Activated CD8-positive, alpha-beta memory T cell treated with anti-CD3 and anti-CD28 coated beads for 1 hour (primary cell): ENCODE data around the gene MELTF.

Experiments
- DNase-seq, 2 donors: peaks; one replicate each; pipeline ENCODE4 v3.0.0-alpha.2; 2020; ENCODE audit warnings: low read depth in 1 of 2; ENCODE audit errors: extremely low read depth in 1 of 2

Gene MELTF

DNA sequence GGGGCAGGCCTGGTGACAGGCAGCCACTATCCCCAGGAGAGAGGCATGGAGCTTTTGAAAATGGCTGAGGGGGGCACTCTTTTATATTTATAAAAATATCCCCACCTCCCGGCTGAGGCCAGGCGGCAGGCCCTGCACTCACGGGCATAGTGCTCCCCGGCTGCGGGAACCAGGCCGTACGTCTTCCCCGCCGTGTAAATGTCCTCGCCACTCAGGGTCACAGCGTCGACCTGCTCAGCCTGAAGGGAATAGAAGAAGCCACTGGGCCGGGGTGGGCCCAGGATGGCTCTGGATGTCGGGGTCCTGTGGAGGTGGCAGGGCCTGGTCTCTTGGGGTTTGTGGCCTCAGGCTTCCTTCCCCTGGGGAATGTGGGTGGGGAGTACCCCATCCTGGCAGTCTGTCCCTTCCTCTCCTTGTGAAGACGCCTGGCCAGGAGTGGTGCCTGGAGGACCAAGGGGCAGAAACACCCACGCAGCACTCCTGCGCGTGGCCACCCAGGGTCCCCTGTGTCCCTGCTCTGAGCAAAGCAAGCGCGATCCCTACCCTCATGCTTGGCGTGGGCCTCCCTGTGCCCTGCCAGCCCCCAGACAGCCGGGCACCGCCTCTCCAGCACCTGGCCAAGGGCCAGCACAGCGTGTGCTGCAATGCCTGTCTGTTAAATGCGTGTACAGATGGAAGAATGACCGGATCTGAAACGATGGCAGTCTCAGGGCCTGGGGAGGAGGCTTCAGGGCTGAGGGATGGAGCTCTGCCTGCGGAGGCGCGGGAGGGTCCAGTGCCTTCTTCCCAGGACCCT, 18.9 kb downstream of the MELTF start:
- no peak for DNase-seq

DNA sequence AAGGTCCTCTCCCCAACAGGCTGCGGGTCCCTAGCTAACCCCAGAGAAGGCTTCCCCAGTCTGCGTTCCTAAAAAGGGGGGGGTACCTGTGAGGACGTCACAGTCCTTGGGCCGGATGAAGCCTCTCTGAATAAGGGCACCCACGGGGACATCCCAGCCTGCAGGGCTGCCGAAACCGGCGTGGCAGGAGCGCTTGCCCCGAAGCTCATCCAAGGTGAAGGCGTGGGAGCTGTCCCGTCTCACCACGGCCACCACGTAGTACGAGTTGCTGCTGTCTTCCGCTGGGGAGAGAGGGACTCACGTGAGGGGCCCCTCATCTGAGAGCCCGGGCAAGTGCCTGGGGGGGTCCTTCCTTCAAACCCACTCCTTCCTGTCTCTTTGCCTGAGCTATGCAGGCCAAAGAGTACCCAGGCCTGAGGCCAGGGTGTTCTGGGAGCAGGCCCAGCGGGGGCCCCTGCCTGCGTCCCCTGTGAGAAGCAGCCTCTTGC, 20.0 kb downstream of the MELTF start:
- no peak for DNase-seq

DNA sequence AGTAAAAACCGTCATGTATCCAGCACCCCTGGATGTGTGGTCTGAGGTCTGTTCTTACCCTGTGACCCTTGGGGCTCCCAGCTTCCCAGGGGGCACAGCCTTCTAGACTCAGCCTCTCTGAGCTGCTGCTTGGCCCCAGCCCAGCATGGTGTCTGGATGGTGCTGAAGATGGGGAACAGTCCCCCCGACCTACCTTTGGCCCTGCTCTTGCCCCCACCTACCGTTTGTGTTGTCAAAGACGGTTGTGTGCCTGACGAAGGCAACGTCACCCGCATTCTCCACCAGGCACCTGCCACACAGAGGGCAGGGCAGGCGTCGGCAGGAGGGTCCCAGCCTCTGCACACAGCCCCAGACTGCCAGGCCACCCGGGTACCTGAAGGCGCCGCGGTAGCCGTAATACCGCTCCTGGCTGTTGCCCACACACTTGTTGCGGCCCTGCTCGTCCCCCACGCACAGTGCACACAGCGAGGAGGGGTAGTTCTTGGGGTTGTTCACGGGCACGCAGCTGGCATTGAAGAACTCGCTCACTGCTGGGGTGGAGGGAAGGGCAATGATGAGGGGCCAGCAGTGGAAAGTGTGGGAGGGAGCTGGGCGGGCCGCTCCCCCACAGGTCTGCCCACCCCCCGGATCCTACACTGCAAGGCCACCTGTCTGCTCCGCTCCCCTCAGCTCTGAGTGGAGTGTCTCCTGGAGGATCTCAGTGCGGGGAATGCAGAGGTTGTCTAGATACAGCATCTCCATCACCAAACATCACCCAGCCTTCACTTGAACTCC, 21.0 kb downstream of the MELTF start:
- no peak for DNase-seq

DNA sequence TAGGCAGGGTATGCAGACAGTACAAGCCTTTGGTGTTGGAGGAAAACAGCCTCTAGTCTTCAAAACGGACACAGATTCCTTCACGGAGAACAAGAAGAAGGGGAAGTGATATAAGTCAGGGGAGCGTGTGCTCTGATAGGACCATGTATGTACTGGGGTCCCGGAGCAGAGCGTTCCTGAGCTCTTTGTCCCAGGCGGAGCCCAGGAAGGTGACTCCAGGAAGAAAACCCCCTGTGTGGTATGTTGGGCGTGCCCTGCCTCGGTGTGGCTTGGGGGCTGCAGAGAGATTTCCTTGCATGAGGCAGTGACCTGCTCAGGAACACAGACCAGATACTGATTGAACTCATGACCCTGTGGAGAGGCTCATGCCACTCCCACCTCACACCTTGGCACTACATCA, 21.7 kb downstream of the MELTF start:
- DNase-seq = no peak

DNA sequence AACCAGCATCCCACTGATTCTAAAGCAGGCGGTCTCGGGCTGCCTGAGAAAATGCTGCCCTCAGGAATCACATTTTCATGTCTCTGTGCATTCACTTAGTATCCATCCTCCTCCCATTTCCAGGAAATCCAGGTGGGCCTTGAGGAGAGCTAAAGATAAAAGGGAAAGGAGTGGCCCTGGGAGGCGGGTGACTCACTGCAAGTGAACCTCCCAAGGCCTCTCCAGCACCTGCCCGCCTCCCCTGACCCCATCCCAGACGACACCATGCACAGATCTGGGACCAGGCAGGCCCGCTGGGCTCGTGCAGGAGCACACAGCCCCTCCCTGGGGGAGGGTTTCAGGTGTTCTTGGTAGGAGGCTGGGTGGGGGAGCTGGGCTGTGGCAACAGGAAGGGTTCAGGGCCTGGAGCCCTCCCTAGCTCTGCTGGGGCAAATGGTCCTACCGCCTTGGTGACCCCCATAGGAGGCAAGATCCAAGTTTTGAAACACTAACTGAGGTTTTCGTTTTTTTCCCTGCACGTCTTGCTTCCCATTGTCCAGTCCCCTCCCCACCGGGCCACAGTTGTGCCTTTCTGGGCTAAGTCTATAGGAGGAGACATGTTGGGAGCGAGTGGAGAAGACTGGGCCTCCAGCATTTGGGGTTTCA, 22.2 kb downstream of the MELTF start:
- no peak for DNase-seq

DNA sequence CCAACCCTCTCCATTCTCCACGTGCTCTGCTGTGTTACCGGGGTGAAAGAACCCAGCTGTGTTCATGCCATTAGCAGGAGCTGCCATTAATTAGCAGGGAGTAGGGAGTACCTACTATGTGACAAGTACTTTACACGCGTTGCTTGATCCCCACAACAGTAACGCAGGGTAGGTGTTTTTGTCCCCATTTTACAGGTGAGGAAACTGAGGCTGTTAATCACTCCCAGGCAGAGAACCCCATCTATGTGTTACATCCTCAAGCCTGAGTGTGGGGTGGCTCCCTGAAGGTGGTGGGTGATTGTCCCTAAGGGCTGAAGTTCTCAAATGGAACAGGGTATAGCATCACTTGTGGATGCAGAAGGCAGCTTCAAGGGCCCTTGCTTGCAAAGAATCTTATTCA, 22.8 kb downstream of the MELTF start:
- DNase-seq = no peak

DNA sequence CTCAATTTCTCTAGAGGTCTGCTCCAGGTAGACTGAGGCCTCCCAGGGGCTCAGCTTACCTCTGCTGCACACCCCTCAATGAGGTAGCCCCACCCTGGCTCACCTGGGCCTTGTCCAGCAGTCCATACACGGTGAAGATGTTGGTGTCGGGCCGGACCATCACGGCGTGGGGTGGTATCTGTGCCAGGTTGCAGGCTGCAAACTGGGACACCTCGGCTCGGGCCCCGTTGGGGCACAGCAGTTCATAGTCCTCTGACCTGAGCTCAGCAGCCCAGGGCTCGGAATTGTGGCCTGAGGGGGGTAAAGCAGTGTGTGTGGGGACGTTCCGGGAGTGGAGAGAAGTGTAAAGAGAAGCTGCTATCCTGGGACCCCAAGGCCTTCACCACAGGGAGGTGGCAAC, 23.2 kb downstream of the MELTF start:
- no peak for DNase-seq

DNA sequence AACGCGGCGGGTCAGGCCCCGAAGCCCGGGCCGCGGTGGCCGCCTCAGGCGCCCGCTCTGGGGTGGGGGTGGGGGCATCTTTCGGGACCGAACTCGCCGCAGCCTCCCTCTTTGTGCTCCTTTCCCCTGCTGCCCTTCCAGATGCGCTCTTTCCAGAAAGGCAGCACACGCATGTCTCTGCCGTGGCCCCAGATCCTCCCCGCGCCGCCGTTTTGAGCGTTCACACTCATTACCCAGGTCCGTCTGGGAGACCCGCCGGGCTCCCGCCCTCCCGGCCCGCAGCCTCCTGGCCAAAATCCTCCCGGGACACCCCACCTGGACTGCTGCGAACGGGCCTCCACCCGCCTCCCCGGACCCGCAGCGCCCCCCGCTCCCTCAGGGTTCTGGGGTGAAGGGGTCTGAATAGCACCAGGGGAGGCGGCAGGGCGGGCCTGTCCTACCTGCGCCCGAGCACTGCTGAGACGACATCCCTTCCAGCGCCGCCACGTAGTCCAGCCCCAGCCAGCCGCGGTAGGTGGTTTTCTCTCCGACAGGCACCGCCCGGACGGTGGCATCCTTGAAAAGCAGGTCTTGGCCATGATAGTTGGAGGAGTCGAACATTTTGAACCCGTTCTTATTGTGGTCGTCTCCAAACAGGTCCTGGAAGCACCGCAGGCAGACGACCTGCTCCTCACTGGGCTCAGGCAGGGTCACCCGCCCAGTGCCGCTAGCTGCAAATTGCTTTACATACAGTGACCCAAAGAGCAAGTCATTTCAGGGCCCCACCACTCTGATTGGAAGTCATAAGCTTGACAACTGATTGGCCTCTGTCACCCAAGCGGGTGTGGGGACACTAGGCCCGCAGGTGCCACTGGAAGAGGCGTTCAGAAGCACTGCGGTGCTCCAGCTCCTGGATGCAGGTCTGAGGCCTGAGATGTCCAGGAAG, 25.9 kb downstream of the MELTF start:
- no peak for DNase-seq

DNA sequence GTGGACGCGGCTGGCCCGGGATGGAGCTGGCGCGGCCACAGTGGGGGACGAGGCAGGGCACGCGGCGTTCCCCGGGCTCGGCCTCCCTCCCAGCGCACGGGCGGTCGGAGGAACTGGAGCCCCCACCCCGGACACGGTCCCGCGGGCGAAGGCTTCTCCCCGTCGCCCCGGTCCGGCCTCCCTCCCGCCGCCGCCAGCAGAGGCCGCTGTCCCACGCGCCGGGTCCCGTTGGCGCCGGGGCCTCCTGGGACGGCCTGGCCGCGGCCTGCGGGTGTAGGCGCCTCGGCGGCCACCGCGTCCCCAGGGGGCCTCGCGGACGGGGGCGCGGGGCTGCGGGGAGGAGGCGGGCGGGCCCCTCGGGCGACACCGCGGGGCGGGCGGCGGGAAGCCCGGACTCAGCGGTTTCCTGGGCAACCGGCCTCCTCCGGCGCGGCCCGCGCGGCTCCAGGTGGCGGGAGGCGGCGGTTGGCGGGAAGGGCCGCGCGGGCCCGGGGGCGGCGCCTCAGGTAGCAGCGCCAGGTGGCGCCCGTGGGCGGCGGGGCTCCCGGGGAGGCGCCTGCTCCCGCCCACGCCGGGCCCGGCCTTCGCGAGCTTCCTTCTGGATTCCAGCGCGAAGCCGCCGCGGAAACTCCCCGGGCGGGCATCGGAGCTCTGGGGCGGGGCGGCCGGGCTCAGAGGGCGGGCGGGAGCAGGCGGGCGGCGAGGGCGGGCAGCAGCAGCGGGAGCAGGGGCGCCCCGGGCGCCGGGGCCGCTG, 26.7 kb downstream of the MELTF start:
- peak; percentile 48 to 67 for DNase-seq

DNA sequence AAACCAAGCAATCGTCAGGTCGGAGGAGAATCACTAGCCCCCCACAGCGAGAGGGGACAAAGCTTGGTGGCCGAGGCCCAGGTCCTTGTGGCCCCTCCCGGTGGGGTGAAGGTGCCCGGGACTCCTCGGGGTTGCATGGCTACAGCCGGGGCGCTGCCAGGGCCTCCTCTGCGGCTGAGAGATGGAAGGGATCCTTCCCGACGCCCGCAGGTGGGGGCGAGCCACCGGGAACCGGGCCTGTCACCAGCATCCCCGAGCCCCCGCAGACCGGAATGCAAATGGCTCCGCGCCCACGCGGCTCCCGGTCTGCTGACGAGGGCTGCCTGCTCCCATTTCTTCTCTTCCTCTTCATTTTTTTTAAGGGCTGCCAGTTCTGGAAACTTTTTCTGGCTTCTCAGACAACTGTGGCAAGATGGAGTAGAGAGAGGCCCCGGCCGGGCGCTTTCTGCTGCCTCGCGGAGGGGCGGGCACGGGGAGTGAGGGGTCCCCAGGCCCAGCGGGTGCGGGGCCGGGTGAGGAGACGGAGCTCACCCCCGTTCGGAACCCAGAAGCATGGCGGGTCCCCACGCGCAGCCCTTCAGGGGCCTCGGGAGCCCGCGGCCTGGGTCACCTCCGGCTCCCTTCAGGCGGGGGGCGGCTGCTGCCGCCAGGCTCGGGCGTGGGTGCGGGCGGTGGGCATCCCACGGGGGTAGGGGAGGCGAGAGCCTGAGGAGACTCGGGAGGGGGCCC, 27.5 kb downstream of the MELTF start:
- no peak for DNase-seq

DNA sequence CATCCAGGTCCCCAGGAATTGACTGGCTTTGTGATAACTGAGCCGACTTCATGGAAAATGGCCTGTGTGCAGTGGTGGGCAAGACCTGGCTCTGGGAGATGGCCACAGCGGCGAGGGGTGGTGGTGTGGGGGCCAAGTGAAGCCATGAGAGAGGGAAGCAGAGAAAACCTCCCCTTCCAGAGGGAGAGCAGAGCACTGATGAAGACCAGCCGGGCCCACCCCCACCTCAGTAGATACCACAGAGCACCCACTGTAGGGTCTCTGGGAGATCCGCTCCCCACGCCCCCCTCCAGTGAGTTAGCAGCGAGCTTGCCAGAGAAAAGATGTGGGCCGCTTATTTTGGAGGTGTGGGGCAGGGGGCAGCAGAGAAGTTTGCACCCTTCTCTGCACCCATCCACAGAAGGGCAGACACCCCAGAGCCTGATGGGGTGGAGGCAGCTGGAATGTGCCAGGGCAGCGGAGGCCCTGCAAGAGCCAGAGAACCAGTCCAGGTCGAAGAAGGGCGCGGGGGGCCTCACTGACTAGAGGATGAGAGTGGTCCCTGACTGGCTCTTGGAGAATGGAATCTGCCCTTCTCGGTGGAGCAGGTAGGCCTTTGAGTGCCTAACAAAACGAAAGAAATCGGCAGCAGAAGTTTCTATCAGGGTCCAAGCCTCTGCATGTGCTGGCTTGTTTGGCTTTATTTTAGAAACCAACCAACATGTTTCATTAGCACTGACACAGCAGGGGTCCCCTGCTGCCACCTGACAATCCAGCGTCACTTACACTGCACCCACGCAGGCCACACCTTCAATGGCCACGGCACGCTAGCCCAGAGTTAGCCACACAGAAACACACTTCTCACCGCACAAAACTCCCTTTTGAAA, 28.3 kb downstream of the MELTF start:
- no peak for DNase-seq

DNA sequence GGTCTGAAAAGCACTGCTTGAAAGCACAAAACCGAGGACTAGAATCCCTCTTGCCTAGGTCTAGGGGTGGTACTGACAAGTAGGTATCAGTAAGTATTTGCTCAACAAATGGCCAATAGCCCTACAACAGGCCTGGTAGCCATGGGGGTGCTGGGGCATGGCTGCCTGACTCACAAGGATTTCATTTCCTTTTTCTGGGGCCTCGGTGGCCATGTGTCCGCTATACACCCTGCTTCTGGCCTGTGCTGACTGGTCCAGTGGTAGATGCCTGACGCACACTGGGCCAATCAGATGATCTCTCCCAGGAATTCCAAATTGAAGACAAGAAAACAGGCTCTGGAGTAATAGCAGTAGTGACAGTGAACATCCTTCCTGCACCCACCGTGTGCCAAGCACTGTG, 29.4 kb downstream of the MELTF start:
- DNase-seq = no peak

DNA sequence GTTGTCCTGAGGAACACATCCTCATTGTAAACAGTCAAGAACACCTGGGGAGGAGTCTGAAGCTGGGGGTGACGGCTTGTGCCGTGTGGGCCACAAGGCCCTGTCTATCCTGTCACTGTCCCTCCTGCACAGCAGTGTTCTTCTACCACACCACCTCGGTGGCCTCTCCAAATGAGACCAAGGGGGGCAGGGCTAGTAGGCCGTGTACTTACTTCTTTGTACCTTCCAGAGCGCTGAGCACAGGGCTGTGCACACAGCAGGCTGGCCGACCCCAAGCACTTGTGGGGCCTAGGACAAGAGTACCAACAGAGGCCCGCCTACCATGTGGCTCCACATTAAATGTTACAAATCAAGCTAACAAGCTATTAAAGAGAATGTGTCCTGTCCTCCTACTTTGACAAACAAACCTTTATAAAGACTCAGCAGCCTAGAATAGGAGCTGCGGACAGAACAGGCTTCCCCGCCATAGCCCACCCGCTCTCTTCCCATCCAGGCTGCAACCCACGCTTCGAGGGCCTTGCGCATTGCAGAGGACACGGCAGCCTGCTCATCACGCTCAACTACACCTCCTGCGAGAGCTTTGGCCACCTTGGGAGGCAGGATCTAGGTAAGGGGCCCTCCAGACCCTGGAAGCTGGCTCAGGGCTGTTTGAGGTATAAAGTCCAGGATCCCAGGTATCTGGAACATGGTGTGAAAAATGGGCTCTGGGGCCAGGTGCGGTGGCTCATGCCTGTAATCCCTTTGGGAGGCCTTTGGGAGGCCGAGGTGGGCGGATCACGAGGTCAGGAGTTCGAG, 30.5 kb downstream of the MELTF start:
- no peak for DNase-seq

DNA sequence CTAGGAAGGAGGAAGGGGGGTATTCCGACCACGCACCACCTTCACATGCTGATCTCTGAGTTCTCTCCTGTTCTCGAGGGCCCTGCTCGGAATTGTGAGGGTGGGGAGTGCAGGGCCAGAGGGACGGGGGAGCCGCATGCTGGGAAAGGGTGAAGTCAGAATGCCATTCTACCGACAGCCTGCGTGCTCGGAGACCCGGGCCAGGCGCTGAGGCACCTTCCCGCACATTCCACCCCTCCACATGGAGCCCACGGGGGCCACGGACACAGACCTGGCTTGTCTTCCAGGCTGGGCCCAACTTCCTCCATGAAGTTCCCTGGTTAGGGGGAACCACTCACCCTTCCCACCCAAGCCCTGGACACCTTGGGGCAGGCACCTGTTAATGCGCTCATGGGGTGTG, 32.3 kb downstream of the MELTF start:
- no peak for DNase-seq

DNA sequence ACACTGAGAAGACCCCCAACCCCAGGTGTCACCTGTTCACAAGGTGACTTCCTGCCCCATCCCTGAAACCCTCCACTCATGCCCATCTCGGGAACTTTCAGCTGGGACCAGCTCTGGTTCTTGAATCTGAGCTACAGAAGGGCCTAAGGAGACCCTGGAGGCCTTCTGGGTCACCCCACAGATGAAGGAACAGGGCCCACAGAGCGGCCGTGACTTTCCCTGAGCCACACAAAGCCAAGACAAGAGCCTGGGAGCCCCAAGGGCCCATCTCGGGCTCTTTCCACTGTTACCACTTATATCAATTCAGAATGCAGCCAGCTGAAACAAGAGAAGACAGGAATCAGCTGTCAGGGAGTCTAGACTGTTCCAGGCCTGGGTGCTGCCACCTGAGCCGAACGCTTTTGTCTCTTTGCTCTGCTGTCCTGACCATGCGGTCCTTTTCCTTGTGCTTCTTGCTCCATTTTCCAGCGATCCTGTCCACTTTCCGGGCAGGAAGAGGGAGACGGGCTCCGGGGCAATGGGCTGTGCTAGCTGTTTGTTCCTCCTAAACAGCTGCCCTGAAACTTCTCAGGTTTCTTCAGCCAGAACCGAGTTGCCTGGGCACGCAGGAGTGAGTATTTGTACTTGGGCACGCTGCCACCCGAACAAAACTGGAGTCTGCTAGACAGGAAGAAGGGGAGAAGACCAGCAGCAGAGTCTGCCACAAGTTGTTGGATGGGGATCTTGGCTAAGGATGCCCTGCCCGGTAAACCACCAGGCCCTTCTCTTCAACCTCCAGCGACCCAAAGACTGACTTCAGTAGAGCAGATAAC, 33.0 kb downstream of the MELTF start:
- DNase-seq = no peak

DNA sequence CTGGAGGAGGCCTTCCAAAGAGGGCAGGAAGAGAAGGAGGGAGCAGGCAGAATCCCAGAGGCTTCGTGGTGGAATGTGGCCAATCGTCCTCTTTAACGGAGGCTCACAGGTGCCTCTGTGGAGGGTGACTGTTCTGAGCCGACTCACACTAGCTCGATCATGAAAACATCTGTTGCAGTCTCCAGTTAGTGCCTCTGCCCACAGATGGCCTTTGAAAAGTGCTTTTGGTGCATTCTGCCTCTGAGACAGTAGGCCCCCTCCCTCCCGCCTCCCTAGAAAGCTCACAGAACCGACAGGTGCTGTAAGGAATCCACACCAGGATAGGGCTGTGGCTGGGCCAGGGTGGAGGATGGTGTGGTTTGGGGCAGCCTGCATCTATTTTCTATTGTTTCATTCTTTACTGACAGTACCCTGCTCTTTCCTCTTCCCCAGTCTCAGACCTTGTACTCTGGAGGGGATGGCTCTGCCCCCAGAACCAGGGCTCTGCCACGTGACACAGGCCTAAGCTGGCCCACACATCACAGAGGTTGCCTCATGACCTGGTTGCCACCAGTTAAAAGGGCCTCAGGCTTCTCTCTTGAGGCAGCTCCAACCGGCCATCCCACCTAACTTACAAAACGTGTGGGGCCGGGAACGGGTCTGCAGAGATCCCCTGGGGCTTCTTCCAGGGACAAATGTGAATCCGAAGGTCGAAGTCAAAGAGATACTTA, 33.8 kb downstream of the MELTF start:
- no peak for DNase-seq
